ENCODE data around the gene TMEM108. TPM values are rescaled to one million over a fixed set of nuclear protein-coding genes. Genes with fewer than 3 reads are reported as not detected.

TMEM108 gene
- total and polyA plus RNA-seq, 2 donors (not counting 1 experiment from before 2014, with no cell fraction given), result 0.10 to 0.17 TPM

DNA sequence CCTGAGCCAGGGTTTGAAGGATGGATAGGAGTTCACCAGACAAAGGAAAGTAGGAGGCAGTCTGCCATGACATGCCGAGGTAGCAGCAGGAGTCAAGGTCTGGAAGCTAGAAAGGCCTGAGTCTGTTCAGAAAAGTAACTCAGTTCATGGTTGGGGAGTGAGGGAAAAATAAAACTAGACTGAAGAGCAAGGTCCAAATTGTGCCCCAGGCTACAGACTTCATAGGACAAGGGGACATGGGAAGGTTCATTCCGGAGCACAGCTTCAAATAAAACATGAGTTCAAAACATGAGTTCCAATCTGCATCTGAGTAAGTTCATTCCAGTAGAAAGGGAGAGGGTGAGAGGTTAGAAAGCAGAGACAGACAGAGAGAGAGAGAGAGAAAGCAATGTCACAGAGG lies 401.4 kb downstream of the TMEM108 start:
- no peaks in the 10 kb centered on the region for H3K27me3 ChIP-seq (ENCODE audit: control insufficient read depth, insufficient read depth, low read length)
- no peaks in the 10 kb centered on the region for H3K36me3 ChIP-seq (ENCODE audit: control insufficient read depth, insufficient read depth, low read length)
- H2AFZ ChIP-seq (ENCODE audit: low read length), result no peak overlapping the region
- DNase-seq (ENCODE audit: low read depth in 2 of 2), result no peak
- H3K4me2 ChIP-seq (ENCODE audit: extremely low read depth, insufficient read depth, low read length), result no peak overlapping the region
- H3K9me3 ChIP-seq (ENCODE audit: control insufficient read depth, insufficient read depth, low read depth, low read length), result no peaks in the 10 kb centered on the region
- H4K20me1 ChIP-seq (ENCODE audit: control insufficient read depth, extremely low read depth, insufficient read depth, low read length), result no peaks in the 10 kb centered on the region
- TF ChIP-seq, protein P1, sequence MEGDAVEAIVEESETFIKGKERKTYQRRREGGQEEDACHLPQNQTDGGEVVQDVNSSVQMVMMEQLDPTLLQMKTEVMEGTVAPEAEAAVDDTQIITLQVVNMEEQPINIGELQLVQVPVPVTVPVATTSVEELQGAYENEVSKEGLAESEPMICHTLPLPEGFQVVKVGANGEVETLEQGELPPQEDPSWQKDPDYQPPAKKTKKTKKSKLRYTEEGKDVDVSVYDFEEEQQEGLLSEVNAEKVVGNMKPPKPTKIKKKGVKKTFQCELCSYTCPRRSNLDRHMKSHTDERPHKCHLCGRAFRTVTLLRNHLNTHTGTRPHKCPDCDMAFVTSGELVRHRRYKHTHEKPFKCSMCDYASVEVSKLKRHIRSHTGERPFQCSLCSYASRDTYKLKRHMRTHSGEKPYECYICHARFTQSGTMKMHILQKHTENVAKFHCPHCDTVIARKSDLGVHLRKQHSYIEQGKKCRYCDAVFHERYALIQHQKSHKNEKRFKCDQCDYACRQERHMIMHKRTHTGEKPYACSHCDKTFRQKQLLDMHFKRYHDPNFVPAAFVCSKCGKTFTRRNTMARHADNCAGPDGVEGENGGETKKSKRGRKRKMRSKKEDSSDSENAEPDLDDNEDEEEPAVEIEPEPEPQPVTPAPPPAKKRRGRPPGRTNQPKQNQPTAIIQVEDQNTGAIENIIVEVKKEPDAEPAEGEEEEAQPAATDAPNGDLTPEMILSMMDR (conservative IDR thresholded peaks at IDR 0.05 in 1 of 2, IDR thresholded peaks at IDR 0.05 in 1 of 2; ENCODE audit: low read depth in 1 of 2, low read length in 2 of 2), result no peak
- TF ChIP-seq EZH2 (IDR thresholded peaks at IDR 0.05; ENCODE audit: low read length, missing control alignments), result no peak
- no peaks in the 10 kb centered on the region for H3K4me1 ChIP-seq (ENCODE audit: control insufficient read depth, extremely low read depth, insufficient read depth, low read length)
- H3K27ac ChIP-seq (ENCODE audit: insufficient read depth, low read length), result no peak overlapping the region
- H3K4me3 ChIP-seq (replicated peaks in 1 of 4; ENCODE audit: control extremely low read depth in 1 of 4, insufficient read depth in 1 of 4, low read depth in 3 of 4, low read length in 4 of 4), result no peak overlapping the region
- no peaks in the 10 kb centered on the region for H3K79me2 ChIP-seq (ENCODE audit: control insufficient read depth, insufficient read depth, low read length)
- no peak overlapping the region for H3K9ac ChIP-seq (ENCODE audit: insufficient read depth, low read length)

DNA sequence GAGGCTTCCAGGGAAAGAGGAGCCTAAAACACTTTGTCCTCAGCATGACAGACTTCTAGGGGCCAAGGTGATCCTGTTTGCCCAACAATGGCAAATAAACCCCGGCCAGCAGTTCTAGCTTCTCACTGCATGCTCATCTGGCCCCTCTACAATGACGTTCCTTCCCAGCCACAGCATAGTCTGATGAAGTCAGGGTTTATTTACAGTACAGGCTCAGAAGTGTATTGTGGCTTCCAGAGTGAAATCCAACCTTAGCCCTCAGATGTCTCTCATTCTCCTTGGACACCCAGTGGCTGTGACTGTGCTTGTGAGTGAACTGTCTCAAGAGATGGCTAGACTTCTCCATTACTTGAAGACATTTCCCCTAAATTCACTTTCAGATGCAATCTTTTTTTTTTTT lies 402.5 kb downstream of the TMEM108 start:
- no peaks in the 10 kb centered on the region for H3K36me3 ChIP-seq (ENCODE audit: control insufficient read depth, insufficient read depth, low read length)
- no peak overlapping the region for H2AFZ ChIP-seq (ENCODE audit: low read length)
- H3K9ac ChIP-seq (ENCODE audit: insufficient read depth, low read length), result no peak overlapping the region
- no peak overlapping the region for H3K4me2 ChIP-seq (ENCODE audit: extremely low read depth, insufficient read depth, low read length)
- TF ChIP-seq, protein P1 (conservative IDR thresholded peaks at IDR 0.05 in 1 of 2, IDR thresholded peaks at IDR 0.05 in 1 of 2; ENCODE audit: low read depth in 1 of 2, low read length in 2 of 2), result no peak
- no peak for TF ChIP-seq EZH2 (IDR thresholded peaks at IDR 0.05; ENCODE audit: low read length, missing control alignments)
- no peak overlapping the region for H3K4me3 ChIP-seq (replicated peaks in 1 of 4; ENCODE audit: control extremely low read depth in 1 of 4, insufficient read depth in 1 of 4, low read depth in 3 of 4, low read length in 4 of 4)
- no peaks in the 10 kb centered on the region for H3K27me3 ChIP-seq (ENCODE audit: control insufficient read depth, insufficient read depth, low read length)
- no peak overlapping the region for H3K27ac ChIP-seq (ENCODE audit: insufficient read depth, low read length)
- H4K20me1 ChIP-seq (ENCODE audit: control insufficient read depth, extremely low read depth, insufficient read depth, low read length), result no peaks in the 10 kb centered on the region
- no peaks in the 10 kb centered on the region for H3K4me1 ChIP-seq (ENCODE audit: control insufficient read depth, extremely low read depth, insufficient read depth, low read length)
- H3K79me2 ChIP-seq (ENCODE audit: control insufficient read depth, insufficient read depth, low read length), result no peaks in the 10 kb centered on the region
- H3K9me3 ChIP-seq (ENCODE audit: control insufficient read depth, insufficient read depth, low read depth, low read length), result no peaks in the 10 kb centered on the region
- peak in 1 of 2 donors; percentile 16 for DNase-seq (ENCODE audit: low read depth in 2 of 2)

GRCh38 chr3:133441867-133442270 lies 403.7 kb downstream of the TMEM108 start:
- Histone ChIP-seq H3K4me2 (ENCODE audit: extremely low read depth, insufficient read depth, low read length) (peak overlapping the region; percentile 11), H3K27me3 (ENCODE audit: control insufficient read depth, insufficient read depth, low read length) (no peaks in the 10 kb centered on the region), H3K9ac (ENCODE audit: insufficient read depth, low read length) (no peak overlapping the region), H3K36me3 (ENCODE audit: control insufficient read depth, insufficient read depth, low read length) (no peaks in the 10 kb centered on the region), H3K9me3 (ENCODE audit: control insufficient read depth, insufficient read depth, low read depth, low read length) (no peaks in the 10 kb centered on the region), H3K27ac (ENCODE audit: insufficient read depth, low read length) (no peak overlapping the region), H2AFZ (ENCODE audit: low read length) (peak overlapping the region; percentile 52), H3K4me3 (replicated peaks in 1 of 4; ENCODE audit: control extremely low read depth in 1 of 4, insufficient read depth in 1 of 4, low read depth in 3 of 4, low read length in 4 of 4) (peak overlapping the region in 1 of 4 experiments; percentile 32), H4K20me1 (ENCODE audit: control insufficient read depth, extremely low read depth, insufficient read depth, low read length) (no peaks in the 10 kb centered on the region), H3K4me1 (ENCODE audit: control insufficient read depth, extremely low read depth, insufficient read depth, low read length) (no peaks in the 10 kb centered on the region), H3K79me2 (ENCODE audit: control insufficient read depth, insufficient read depth, low read length) (no peaks in the 10 kb centered on the region)
- TF ChIP-seq EZH2 (IDR thresholded peaks at IDR 0.05; ENCODE audit: low read length, missing control alignments), result no peak
- TF ChIP-seq, protein P1 (conservative IDR thresholded peaks at IDR 0.05 in 1 of 2, IDR thresholded peaks at IDR 0.05 in 1 of 2; ENCODE audit: low read depth in 1 of 2, low read length in 2 of 2), result no peak
- no peak for DNase-seq (ENCODE audit: low read depth in 2 of 2)
